Lower leg skin (tissue), 4 donors: ENCODE measurements around the gene CARMIL3. TPM values are rescaled to one million over a fixed set of nuclear protein-coding genes. Genes with fewer than 3 reads are reported as not detected.

Source experiments
- DNase-seq, 2 donors: peaks; one replicate each; pipeline ENCODE4 v3.0.0-alpha.2; 2019; ENCODE audit warnings: low spot score in 2 of 2
- H3K4me3 ChIP-seq: fragments of 200-600 bp; sonication (generic); 2 replicates; pipeline ENCODE4 v1.5.1; 2017; ENCODE audit warnings: mild to moderate bottlenecking, low read depth; ENCODE audit not compliant: poor library complexity, severe bottlenecking
- CTCF ChIP-seq, 3 donors: fragments of 450-650 bp; IDR thresholded peaks; one replicate each; pipeline ENCODE4 v1.5.1; 2016; ENCODE audit warnings: antibody characterized with exemption in 3 of 3, mild to moderate bottlenecking in 3 of 3, moderate library complexity in 2 of 3
- POLR2A ChIP-seq, 2 donors: fragments of 450-650 bp; IDR thresholded peaks; one replicate each; pipeline ENCODE4 v1.6.1; 2016 to 2017; ENCODE audit warnings: antibody characterized with exemption in 2 of 2, mild to moderate bottlenecking in 1 of 2, moderate library complexity in 1 of 2
- WGBS, 2 donors: methylation state at CpG; one replicate each; pipeline ENCODE4 v1.1.5; 2018; 5-methylcytosine and 5-hydroxymethylcytosine counted together
- intact Hi-C: fragments of 100-400 bp; cut with DNase I; formaldehyde crosslinking; loops from one replicate; pipeline ENCODE4 v1.15.0; 2023; ENCODE audit warnings: low total_unique reads
- total RNA-seq, 4 donors: library from RNA; depleted of rRNA; stranded (reverse); fragments of >200 nt; gene quantifications; one replicate each; pipeline ENCODE4 v1.1.0, GENCODE V29; 2016

Gene CARMIL3
- total RNA-seq, 4 donors from 2014 or later, result 2.8 to 7.6 (median 5.2) TPM

DNA sequence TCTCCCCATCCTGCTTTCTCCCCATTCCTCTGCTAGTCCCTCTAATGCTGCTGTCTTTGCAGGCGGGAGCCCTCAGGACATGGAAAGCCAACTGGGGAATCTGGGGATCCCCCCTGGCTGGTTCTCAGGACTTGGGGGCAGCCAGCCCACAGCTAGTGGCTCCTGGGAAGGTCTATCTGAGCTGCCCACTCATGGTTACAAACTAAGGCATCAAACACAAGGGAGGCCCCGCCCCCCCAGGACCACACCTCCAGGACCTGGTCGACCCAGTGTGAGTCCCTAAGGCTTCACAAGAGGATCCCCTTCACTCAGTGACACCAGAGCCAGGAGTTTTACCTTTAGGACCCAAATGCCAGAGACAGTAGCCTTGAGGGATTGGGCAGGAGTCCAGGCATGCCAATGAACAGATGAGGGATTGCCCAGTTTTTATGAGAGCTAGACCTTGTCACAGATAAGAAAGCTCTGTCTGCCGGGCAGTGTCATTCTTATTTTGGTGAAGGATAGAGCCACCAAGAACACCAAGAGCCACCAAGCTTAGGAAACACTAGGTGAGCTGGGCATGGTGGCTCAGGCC is 11.5 kb downstream of the CARMIL3 start:
- 69 to 73% methylated on average over 4 of the region's 4 CpGs for WGBS, 2 donors
- H3K4me3 ChIP-seq, result no peak overlapping the region
- TF ChIP-seq CTCF (IDR thresholded peaks at IDR 0.05), result no peak
- TF ChIP-seq POLR2A (IDR thresholded peaks at IDR 0.05), result no peak
- DNase-seq, result no peak
- intact Hi-C loops, result no loop called here

GRCh38 chr14:24064091-24064795 is 12.4 kb downstream of the CARMIL3 start:
- no peak overlapping the region for H3K4me3 ChIP-seq
- TF ChIP-seq CTCF (IDR thresholded peaks at IDR 0.05), result no peak
- no peak for TF ChIP-seq POLR2A (IDR thresholded peaks at IDR 0.05)
- intact Hi-C loops, result no loop called here
- WGBS, 2 donors, result 78 to 85% methylated on average over 7 of the region's 7 CpGs
- no peak for DNase-seq

DNA sequence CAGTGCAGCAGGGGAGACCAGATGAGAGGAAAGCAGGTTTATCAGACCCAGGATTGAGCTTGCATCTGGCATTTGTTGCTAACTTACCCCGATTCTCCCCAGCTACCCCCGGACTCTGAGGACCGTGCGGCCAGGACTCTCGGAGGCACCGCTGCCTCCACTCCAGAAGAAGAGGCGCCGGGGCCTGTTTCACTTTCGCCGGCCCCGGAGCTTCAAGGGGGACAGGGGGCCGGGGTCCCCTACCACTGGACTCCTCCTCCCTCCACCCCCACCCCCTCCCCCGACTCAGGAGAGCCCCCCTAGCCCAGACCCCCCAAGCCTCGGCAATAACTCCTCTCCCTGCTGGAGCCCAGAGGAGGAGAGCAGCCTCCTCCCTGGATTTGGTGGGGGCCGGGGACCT is 13.0 kb downstream of the CARMIL3 start:
- H3K4me3 ChIP-seq, result no peak overlapping the region
- 79 to 84% methylated on average over 15 of the region's 15 CpGs for WGBS, 2 donors
- intact Hi-C loops, result no loop called here
- TF ChIP-seq POLR2A (IDR thresholded peaks at IDR 0.05) (no peak), CTCF (IDR thresholded peaks at IDR 0.05) (no peak)
- DNase-seq, result no peak

DNA sequence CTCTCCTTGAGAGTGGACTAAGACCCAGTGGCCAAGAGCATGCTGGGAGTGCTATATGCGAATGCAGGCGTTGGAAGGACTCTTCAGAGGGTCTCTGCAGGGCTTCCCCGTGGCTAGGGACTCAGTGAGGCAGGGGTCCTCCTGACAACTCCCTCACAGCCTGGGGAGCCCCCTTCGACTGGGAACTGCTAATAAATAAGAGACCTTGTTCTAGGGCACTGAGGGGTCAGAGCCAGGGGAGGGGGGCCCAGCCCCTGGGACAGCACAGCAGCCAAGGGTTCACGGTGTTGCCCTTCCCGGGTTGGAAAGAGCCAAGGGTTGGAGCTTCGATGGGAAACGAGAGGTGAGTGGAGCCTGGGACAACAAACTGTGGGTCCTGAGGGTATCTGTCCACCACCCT is 13.6 kb downstream of the CARMIL3 start:
- DNase-seq, result no peak
- intact Hi-C loops, result no loop called here
- 82 to 92% methylated on average over 8 of the region's 8 CpGs for WGBS, 2 donors
- no peak overlapping the region for H3K4me3 ChIP-seq
- TF ChIP-seq POLR2A (IDR thresholded peaks at IDR 0.05) (no peak), CTCF (IDR thresholded peaks at IDR 0.05) (no peak)

GRCh38 chr14:24066496-24067132 is 14.8 kb downstream of the CARMIL3 start:
- WGBS, 2 donors, result 89 to 90% methylated on average over 8 of the region's 8 CpGs
- TF ChIP-seq CTCF (IDR thresholded peaks at IDR 0.05), result no peak
- no peak for TF ChIP-seq POLR2A (IDR thresholded peaks at IDR 0.05)
- no peak for DNase-seq
- no peak overlapping the region for H3K4me3 ChIP-seq
- intact Hi-C loops, result no loop called here
